Measurements from ENCODE around the gene ZNF106. TPM values are rescaled to one million over a fixed set of nuclear protein-coding genes. Genes with fewer than 3 reads are reported as not detected.

ZNF106 gene
- total RNA-seq, 4 donors from 2014 or later, result 85.6 to 105 (median 93.7) TPM

DNA sequence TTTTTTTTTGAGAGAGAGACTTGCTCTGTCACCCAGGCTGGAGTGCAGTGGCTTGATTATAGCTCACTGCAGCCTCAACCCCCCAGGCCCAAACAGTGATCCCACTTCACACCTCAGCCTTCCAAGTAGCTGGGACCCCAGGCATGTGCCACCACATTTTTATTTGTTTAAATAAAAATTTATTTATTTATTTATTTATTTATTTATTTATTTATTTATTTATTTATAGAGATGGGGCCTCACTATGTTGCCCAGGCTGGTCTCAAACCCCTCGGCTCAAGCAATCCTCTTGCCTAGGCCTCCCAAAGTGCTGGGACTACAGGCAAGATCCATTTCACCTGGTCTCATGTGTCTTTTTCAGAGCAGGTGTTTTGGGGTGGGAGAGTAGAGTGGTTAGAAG is 116.1 kb downstream of the ZNF106 start:
- TF ChIP-seq, protein P1, sequence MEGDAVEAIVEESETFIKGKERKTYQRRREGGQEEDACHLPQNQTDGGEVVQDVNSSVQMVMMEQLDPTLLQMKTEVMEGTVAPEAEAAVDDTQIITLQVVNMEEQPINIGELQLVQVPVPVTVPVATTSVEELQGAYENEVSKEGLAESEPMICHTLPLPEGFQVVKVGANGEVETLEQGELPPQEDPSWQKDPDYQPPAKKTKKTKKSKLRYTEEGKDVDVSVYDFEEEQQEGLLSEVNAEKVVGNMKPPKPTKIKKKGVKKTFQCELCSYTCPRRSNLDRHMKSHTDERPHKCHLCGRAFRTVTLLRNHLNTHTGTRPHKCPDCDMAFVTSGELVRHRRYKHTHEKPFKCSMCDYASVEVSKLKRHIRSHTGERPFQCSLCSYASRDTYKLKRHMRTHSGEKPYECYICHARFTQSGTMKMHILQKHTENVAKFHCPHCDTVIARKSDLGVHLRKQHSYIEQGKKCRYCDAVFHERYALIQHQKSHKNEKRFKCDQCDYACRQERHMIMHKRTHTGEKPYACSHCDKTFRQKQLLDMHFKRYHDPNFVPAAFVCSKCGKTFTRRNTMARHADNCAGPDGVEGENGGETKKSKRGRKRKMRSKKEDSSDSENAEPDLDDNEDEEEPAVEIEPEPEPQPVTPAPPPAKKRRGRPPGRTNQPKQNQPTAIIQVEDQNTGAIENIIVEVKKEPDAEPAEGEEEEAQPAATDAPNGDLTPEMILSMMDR (IDR thresholded peaks at IDR 0.05), result no peak
- DNase-seq (ENCODE audit: low spot score) (no peak), ATAC-seq (ENCODE audit: low FRiP score) (no peak)

DNA sequence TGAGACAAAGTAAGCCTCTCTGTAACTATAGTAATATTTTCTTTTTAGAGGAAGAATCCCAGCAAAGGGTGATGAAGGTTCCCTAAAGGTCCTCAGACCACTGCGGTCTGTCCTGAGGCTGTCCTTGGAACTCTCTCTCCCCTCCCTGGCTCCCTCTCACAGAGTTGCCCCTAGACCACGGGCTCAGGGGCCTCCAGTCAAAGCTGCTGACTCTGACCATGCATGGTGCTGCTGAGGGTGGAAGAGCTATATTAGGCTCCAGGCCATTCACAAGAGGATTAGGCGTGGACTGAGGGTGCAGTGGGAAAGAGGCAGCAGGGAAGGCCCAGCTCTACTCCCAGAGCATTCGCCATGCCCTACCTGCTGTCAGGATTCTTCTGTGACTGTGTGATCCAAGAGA is 117.0 kb downstream of the ZNF106 start:
- DNase-seq (ENCODE audit: low spot score), result no peak
- ATAC-seq (ENCODE audit: low FRiP score), result no peak
- TF ChIP-seq, protein P1 (IDR thresholded peaks at IDR 0.05), result no peak

DNA sequence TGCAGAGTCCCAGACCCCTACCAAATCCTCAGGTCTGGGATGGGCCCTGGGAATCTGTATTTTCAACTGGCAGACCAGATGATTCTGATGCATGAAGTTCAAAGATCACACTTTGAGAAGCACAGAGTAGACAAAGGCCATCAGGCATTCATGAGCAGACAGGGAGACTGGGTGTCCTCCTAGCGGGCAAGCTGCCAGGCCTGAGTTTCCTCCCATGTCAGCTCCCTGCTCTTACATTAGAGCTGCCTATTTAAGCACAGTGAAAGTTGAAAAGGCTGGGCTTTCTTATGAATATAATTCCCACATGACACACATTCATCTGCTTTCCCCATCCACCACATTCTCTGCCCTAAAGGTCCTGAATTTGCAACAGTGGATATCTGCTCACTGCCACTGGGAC is 117.7 kb downstream of the ZNF106 start:
- TF ChIP-seq, protein P1 (IDR thresholded peaks at IDR 0.05), result no peak
- ATAC-seq (ENCODE audit: low FRiP score), result no peak
- DNase-seq (ENCODE audit: low spot score), result no peak

DNA sequence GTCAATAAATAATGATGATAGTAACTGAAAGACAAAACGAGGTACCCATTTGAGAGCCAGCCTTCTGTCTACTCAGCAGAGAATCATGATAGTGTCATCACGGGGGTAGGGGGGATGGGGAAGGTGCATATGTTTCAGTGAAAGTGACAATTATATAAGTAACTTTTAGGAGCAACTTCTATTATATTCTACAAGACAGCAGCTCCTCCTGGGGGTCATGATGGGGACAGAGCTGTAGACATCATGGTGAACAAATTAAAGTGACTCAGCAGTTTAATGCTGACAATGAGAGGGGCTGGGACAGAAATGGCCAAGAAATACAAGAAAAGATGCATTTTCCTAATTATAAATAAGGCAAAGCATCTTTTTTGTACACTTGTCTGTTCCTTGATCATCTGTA is 119.8 kb downstream of the ZNF106 start:
- ATAC-seq (ENCODE audit: low FRiP score) (no peak), DNase-seq (ENCODE audit: low spot score) (no peak)
- TF ChIP-seq, protein P1 (IDR thresholded peaks at IDR 0.05), result no peak

DNA sequence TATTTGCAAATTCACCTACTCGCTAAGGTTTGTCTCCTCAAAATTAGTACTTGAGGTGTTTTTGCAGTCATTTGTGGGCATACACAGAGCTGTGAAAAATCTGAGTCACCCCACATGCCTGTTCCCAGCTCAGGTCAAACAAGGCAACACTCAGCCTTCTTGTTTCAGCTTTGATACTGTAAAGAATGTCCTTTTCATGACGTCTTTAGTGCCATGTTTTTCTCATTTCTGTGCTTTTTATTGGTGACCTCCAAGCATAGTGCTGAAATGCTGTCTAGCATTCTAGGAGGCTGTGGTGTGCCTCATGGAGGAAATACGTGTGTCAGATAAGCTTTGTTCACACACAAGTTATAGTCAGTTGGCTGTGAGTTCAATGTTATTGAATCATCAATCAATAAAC is 122.8 kb downstream of the ZNF106 start:
- no peak for ATAC-seq (ENCODE audit: low FRiP score)
- TF ChIP-seq, protein P1 (IDR thresholded peaks at IDR 0.05), result no peak
- no peak for DNase-seq (ENCODE audit: low spot score)

DNA sequence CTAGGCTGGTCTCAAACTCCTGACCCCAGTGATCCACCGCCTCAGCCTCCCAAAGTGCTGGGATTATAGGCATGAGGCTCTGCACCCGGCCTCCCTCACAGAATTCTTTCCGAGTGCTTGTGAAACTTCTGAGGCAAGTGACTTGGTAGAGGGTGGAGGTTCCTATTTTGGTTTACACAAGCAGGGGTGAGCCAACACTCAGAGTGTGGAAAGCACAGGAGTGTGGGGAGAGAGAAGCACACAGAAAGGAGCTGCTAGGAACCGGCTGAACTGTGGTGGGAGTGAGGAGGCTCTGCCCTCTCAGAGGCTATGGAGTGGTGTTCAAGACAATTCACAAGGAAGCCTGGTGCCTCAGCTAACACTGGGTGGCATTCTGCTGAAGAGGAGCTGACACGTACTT is 123.9 kb downstream of the ZNF106 start:
- TF ChIP-seq, protein P1 (IDR thresholded peaks at IDR 0.05), result no peak
- ATAC-seq (ENCODE audit: low FRiP score), result peak; percentile 20
- DNase-seq (ENCODE audit: low spot score), result no peak

DNA sequence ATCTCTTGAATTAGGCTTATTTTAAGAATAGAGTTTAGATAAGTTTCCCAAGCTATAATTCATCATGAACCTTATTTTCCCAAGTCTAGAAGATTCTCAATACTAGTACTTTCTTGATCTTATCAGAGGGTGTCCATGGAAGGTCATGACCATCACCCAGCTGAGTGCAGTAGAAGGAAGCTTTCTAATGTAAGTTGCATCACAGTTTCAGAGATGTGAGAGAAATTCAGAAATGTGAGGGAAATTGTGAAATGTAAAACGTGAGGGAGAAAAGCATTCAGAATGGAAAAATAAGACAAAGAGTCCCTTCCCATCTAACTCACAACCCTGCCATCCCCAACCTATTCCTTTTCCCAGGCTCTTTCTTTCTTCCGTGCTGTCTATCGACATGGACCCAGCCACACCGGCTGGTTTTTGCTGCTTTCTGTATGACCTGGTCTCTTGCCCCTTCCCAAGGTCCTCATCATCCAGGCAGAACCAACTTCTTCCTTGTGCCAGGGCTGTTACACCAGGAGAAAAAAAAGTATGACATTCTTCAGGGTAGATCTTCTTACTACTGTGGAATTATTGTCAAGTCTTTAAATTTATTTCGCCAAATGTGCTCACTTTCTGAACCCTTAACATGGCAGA is 124.9 kb downstream of the ZNF106 start:
- TF ChIP-seq, protein P1 (IDR thresholded peaks at IDR 0.05), result no peak
- DNase-seq (ENCODE audit: low spot score) (no peak), ATAC-seq (ENCODE audit: low FRiP score) (no peak)

Data from omental fat pad (tissue), 4 donors.